Measurements from ENCODE around the gene IKBKE. TPM values are rescaled to one million over a fixed set of nuclear protein-coding genes. Genes with fewer than 3 reads are reported as not detected.

The IKBKE gene
- polyA plus RNA-seq, 2 of the 4 experiments (the other 2 are of a cell fraction): 6.3 to 6.4 TPM

DNA sequence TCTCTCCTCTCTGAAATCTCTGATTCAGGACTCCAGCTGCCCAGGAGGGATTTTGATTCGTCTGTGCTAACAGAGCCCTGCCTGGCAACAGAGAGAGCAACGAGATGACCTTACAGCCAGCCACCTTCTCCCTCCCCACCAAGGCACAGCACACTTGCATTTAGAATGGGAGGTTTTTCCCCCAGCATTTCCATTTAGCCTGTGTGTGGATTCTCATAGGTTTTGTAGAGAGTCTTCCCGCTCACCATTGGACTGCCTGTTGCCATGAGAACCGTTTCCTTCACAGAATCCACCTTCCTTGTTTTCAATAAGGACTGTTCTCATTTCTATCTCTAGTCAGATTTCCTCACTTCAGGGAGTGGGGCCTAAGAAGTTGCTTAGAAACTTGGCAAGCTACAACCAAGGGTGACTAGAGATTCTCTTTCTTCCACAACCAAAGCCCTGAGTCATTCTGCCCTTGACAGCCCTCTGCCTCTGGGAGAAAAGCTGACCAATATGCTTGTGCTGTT, 5.8 kb upstream of the IKBKE start:
- CTCF ChIA-PET: interaction anchor here (0.8 to 3.9 kb wide), 4 partner anchors 15 to 448 kb away, joined by 3 to 20 read pairs (median 3); no protein-coding TSS in a partner anchor
- Histone ChIP-seq H3K9me3 (no peaks in the 10 kb centered on the region), H3K4me1 (peaks cover 18% of the 10 kb centered on the region), H3K27ac (peak overlapping the region; percentile 17 to 24; a peak in 1 of 6 replicates), H3K4me2 (0 out of 3 replicates have a peak overlapping the region, but pooled peaks have one; percentile 6), H3K4me3 (no peak overlapping the region)
- TF ChIP-seq EHF (CRISPR knock-in tag; IDR thresholded peaks at IDR 0.05): no peak
- no peak for TF ChIP-seq FOXS1 (CRISPR knock-in tag; IDR thresholded peaks at IDR 0.05)
- TF ChIP-seq HOXA7 (CRISPR knock-in tag; IDR thresholded peaks at IDR 0.05): no peak
- TF ChIP-seq FOSL2 (IDR thresholded peaks at IDR 0.05): no peak
- TF ChIP-seq FOSL2 (CRISPR knock-in tag; IDR thresholded peaks at IDR 0.05): no peak
- no peak for TF ChIP-seq ZNF302 (CRISPR knock-in tag; IDR thresholded peaks at IDR 0.05)
- no peak for TF ChIP-seq BHLHE40 (IDR thresholded peaks at IDR 0.05; ENCODE audit: low read depth, low read length)
- no peak for TF ChIP-seq HEYL (CRISPR knock-in tag; IDR thresholded peaks at IDR 0.05)
- no peak for TF ChIP-seq TFCP2L1 (CRISPR knock-in tag; IDR thresholded peaks at IDR 0.05)
- no peak for TF ChIP-seq RNF2 (IDR thresholded peaks at IDR 0.05; ENCODE audit: borderline replicate concordance, low read depth)
- no peak for TF ChIP-seq MYC (IDR thresholded peaks at IDR 0.05; ENCODE audit: borderline replicate concordance, low read length)
- TF ChIP-seq, protein P1, sequence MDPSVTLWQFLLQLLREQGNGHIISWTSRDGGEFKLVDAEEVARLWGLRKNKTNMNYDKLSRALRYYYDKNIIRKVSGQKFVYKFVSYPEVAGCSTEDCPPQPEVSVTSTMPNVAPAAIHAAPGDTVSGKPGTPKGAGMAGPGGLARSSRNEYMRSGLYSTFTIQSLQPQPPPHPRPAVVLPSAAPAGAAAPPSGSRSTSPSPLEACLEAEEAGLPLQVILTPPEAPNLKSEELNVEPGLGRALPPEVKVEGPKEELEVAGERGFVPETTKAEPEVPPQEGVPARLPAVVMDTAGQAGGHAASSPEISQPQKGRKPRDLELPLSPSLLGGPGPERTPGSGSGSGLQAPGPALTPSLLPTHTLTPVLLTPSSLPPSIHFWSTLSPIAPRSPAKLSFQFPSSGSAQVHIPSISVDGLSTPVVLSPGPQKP (IDR thresholded peaks at IDR 0.05; ENCODE audit: low read depth, low read length): no peak
- TF ChIP-seq RCOR1 (IDR thresholded peaks at IDR 0.05; ENCODE audit: low read depth, low read length): no peak
- no peak for TF ChIP-seq CBX8 (IDR thresholded peaks at IDR 0.05)
- FAIRE-seq: no peak
- peak in 1 of 2 experiments; percentile 55 for DNase-seq (ENCODE audit: low read depth in 1 of 2, low spot score in 1 of 2)
- 71% methylated on average over 4 of the region's 4 CpGs for WGBS (ENCODE audit: missing lambda C conversion rate)
- POLR2A ChIA-PET: no interaction called here
- peak in 1 of 2 experiments; percentile 14; a peak in 1 of 6 replicates for ATAC-seq

DNA sequence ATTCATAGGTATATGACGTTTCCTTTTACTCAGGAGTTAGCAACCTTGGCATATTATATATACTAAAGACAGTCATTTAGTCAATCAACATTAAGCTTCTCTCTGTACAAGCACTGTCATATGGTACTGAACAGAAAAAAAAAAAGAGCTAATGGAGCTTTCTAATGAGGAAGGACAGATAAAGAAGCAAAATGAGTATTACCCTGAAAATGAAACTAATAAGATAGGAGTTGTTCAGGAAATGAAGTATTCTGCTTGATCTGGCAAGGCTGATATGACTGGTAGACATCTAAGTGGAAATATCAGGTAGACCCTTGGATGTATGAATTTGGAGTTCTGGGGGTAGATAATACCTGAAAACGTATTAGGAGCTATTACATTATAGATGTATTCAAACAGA, 4.3 kb upstream of the IKBKE start:
- WGBS (ENCODE audit: missing lambda C conversion rate): 59% methylated on average over 2 of the region's 2 CpGs
- no peak for DNase-seq (ENCODE audit: low read depth in 1 of 2, low spot score in 1 of 2)

DNA sequence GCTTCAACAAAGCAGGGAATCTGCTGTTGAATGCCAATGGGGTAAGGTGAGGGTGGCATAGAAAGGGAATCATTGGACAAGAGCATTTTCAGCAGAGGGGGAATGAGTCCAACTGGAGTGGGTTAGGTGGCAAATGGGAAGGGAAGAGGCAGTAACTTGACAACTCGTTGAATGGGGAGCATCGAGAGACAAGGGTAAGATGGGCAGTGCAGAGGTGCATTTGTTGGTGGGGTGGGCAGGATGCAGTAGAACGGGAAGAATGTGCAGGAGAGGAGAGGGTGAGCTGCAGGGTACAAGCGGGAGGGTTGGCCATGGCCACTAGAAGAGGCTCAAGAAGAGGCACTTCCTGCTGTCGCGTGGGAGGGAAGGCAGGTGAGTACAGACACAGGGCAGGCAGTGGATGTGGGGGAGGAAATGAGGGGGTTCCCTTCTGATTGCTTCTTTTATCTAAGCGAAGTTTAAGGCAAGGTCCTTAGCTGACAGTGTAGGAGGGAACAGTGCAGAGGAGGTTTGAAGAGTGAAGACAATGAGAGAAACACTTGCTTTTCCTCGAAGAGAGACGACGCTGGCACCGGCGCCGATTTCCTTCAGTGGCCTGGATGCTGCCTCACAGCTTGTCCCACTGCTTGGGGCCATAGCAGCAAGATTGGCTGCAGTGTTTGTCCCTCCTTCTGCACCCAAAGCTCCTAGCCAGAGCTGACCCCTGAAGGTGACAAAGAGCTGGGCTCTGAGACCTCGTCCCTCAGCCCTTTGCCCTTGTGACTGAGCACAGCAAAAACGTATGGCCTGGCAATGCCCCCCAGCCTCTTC, 3.2 kb upstream of the IKBKE start:
- Histone ChIP-seq H3K4me1 (peaks cover 30% of the 10 kb centered on the region), H3K9me3 (no peaks in the 10 kb centered on the region), H3K27ac (no peak overlapping the region), H3K4me2 (no peak overlapping the region), H3K4me3 (no peak overlapping the region)
- TF ChIP-seq TP53 (CRISPR knock-in tag; IDR thresholded peaks at IDR 0.05) (no peak), PHF8 (IDR thresholded peaks at IDR 0.05; ENCODE audit: borderline replicate concordance, low read depth) (no peak), HDAC2 (IDR thresholded peaks at IDR 0.05) (no peak), BHLHE40 (IDR thresholded peaks at IDR 0.05; ENCODE audit: low read depth, low read length) (no peak), FOSL2 (IDR thresholded peaks at IDR 0.05) (no peak), FOSL2 (CRISPR knock-in tag; IDR thresholded peaks at IDR 0.05) (no peak), GATA3 (IDR thresholded peaks at IDR 0.05; ENCODE audit: borderline replicate concordance) (no peak)
- TF ChIP-seq, protein P2, sequence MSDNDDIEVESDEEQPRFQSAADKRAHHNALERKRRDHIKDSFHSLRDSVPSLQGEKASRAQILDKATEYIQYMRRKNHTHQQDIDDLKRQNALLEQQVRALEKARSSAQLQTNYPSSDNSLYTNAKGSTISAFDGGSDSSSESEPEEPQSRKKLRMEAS (IDR thresholded peaks at IDR 0.05): no peak
- TF ChIP-seq, protein P3, sequence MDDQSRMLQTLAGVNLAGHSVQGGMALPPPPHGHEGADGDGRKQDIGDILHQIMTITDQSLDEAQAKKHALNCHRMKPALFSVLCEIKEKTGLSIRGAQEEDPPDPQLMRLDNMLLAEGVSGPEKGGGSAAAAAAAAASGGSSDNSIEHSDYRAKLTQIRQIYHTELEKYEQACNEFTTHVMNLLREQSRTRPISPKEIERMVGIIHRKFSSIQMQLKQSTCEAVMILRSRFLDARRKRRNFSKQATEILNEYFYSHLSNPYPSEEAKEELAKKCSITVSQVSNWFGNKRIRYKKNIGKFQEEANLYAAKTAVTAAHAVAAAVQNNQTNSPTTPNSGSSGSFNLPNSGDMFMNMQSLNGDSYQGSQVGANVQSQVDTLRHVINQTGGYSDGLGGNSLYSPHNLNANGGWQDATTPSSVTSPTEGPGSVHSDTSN (IDR thresholded peaks at IDR 0.05): no peak
- TF ChIP-seq, protein P4, sequence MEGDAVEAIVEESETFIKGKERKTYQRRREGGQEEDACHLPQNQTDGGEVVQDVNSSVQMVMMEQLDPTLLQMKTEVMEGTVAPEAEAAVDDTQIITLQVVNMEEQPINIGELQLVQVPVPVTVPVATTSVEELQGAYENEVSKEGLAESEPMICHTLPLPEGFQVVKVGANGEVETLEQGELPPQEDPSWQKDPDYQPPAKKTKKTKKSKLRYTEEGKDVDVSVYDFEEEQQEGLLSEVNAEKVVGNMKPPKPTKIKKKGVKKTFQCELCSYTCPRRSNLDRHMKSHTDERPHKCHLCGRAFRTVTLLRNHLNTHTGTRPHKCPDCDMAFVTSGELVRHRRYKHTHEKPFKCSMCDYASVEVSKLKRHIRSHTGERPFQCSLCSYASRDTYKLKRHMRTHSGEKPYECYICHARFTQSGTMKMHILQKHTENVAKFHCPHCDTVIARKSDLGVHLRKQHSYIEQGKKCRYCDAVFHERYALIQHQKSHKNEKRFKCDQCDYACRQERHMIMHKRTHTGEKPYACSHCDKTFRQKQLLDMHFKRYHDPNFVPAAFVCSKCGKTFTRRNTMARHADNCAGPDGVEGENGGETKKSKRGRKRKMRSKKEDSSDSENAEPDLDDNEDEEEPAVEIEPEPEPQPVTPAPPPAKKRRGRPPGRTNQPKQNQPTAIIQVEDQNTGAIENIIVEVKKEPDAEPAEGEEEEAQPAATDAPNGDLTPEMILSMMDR (IDR thresholded peaks at IDR 0.05): no peak
- ATAC-seq (no peak), DNase-seq (ENCODE audit: low read depth in 1 of 2, low spot score in 1 of 2) (no peak), FAIRE-seq (no peak)
- CTCF ChIA-PET: interaction anchor here (0.8 to 3.9 kb wide), 4 partner anchors 12 to 398 kb away, joined by 3 to 20 read pairs (median 4); partner anchors contain the start of gene IL20
- POLR2A ChIA-PET: interaction anchor here (0.6 kb wide), 1 partner anchor 616 kb away, joined by 3 read pairs; no protein-coding TSS in a partner anchor
- WGBS (ENCODE audit: missing lambda C conversion rate): 87% methylated on average over 15 of the region's 15 CpGs

More for the DNA sequence above, 4.3 kb upstream of the IKBKE start:
- Histone ChIP-seq H3K4me2 (no peak overlapping the region), H3K27ac (no peak overlapping the region), H3K9me3 (no peaks in the 10 kb centered on the region), H3K4me1 (peaks cover 25% of the 10 kb centered on the region), H3K4me3 (no peak overlapping the region)
- ATAC-seq: no peak
- ChIA-PET CTCF (interaction anchor here (0.7 to 3.9 kb wide), 2 partner anchors 13 to 15 kb away, joined by 3 to 20 read pairs; no protein-coding TSS in a partner anchor), POLR2A (no interaction called here)
- no peak for FAIRE-seq
- TF ChIP-seq FOSL2 (IDR thresholded peaks at IDR 0.05) (no peak), FOSL2 (CRISPR knock-in tag; IDR thresholded peaks at IDR 0.05) (no peak), CHD2 (IDR thresholded peaks at IDR 0.05; ENCODE audit: low read length, partially characterized antibody) (no peak), NFE2L2 (conservative IDR thresholded peaks at IDR 0.05; ENCODE audit: low read length) (no peak), GATA3 (IDR thresholded peaks at IDR 0.05; ENCODE audit: borderline replicate concordance) (no peak), RNF2 (IDR thresholded peaks at IDR 0.05; ENCODE audit: borderline replicate concordance, low read depth) (no peak), NPAS2 (CRISPR knock-in tag; IDR thresholded peaks at IDR 0.05; ENCODE audit: borderline replicate concordance) (no peak), SREBF2 (IDR thresholded peaks at IDR 0.05) (no peak), HOXB13 (CRISPR knock-in tag; IDR thresholded peaks at IDR 0.05; ENCODE audit: low read depth) (no peak), TFCP2L1 (CRISPR knock-in tag; IDR thresholded peaks at IDR 0.05) (no peak)
